IMR-90 (cell line): ENCODE data around the gene PLCH1. TPM values are rescaled to one million over a fixed set of nuclear protein-coding genes. Genes with fewer than 3 reads are reported as not detected.

Source experiments
- ATAC-seq: fragments of 200-7000 bp; cut with Tn5 transposase; 2 replicates; pipeline ENCODE4 v1.9.1; 2020; ENCODE audit warnings: low read depth, mild to moderate bottlenecking, moderate library complexity
- BruUV-seq: library from RNA; stranded (reverse); fragments of 400-500 nt; replicated peaks from 2 replicates; lab custom pipeline; 2021; lab: Mats Ljungman, UMichigan
- CTCF ChIA-PET: fragments of 300-600 bp; formaldehyde crosslinking; extraction: SDS; loops from one replicate; lab custom pipeline; 2021; ENCODE audit warnings: antibody characterized with exemption; lab: Yijun Ruan, JAX
- POLR2A ChIA-PET: fragments of 300-600 bp; sonication (Branson Sonifier 250); formaldehyde crosslinking; loops from one replicate; lab custom pipeline; 2022; ENCODE audit warnings: antibody characterized with exemption; ENCODE audit not compliant: unreplicated experiment; lab: Charles Lee
- DNase-seq: peaks from one replicate; pipeline ENCODE4 v3.0.0; 2013
- H2AFZ ChIP-seq: replicated peaks from 2 replicates; pipeline ENCODE3; 2013; ENCODE audit warnings: low read length, mild to moderate bottlenecking; ENCODE audit not compliant: poor library complexity
- H2AK5ac ChIP-seq: 2 replicates; pipeline ENCODE4 v1.6.1; 2013; ENCODE audit warnings: low read depth, low read length, inconsistent platforms
- H2AK9ac ChIP-seq: replicated peaks from 2 replicates; pipeline ENCODE3; 2013; ENCODE audit warnings: mild to moderate bottlenecking, low read depth, low read length, moderate library complexity; ENCODE audit not compliant: poor library complexity
- H2BK120ac ChIP-seq: 2 replicates; pipeline ENCODE4 v1.6.1; 2013; ENCODE audit warnings: low read depth, low read length, inconsistent platforms
- H2BK15ac ChIP-seq: 3 replicates; pipeline ENCODE4 v1.6.1; 2013; ENCODE audit warnings: low read depth, low read length, inconsistent platforms
- H2BK20ac ChIP-seq: 2 replicates; pipeline ENCODE4 v1.6.1; 2013; ENCODE audit warnings: low read depth, mild to moderate bottlenecking, inconsistent platforms, low read length, moderate library complexity
- H2BK5ac ChIP-seq: 2 replicates; pipeline ENCODE4 v1.6.1; 2013; ENCODE audit warnings: mild to moderate bottlenecking, low read depth, low read length, inconsistent platforms; ENCODE audit not compliant: poor library complexity, severe bottlenecking
- H3K14ac ChIP-seq: replicated peaks from 2 replicates; pipeline ENCODE4 v1.6.1; 2013; ENCODE audit warnings: low read depth, low read length, inconsistent platforms
- H3K18ac ChIP-seq: 2 replicates; pipeline ENCODE4 v1.6.1; 2013; ENCODE audit warnings: low read depth, low read length, control low read depth
- H3K23ac ChIP-seq: 2 replicates; pipeline ENCODE4 v1.6.1; 2013; ENCODE audit warnings: low read depth, low read length, inconsistent platforms
- H3K27ac ChIP-seq: 2 replicates; pipeline ENCODE4 v1.5.1; 2013; ENCODE audit warnings: mild to moderate bottlenecking, control low read depth, low read length; ENCODE audit not compliant: insufficient read depth
- H3K27me3 ChIP-seq: 2 replicates; pipeline ENCODE4 v1.6.1; 2013; ENCODE audit warnings: low read length; ENCODE audit not compliant: control insufficient read depth, insufficient read depth
- H3K36me3 ChIP-seq: 2 replicates; pipeline ENCODE4 v1.6.1; 2013; ENCODE audit warnings: low read length, mixed read lengths; ENCODE audit not compliant: control insufficient read depth, insufficient read depth
- H3K4ac ChIP-seq: 2 replicates; pipeline ENCODE4 v1.6.1; 2013; ENCODE audit warnings: low read depth, low read length, inconsistent platforms
- H3K4me1 ChIP-seq: 2 replicates; pipeline ENCODE4 v1.6.1; 2013; ENCODE audit warnings: low read length, mixed read lengths; ENCODE audit not compliant: control insufficient read depth, insufficient read depth
- H3K4me2 ChIP-seq: 2 replicates; pipeline ENCODE4 v1.6.1; 2013; ENCODE audit warnings: low read depth, mild to moderate bottlenecking, control low read depth, low read length, moderate library complexity
- H3K4me3 ChIP-seq: 2 replicates; pipeline ENCODE4 v1.5.1; 2013; ENCODE audit warnings: low read depth, mild to moderate bottlenecking, control low read depth, low read length, moderate library complexity; ENCODE audit not compliant: insufficient read depth
- H3K56ac ChIP-seq: 2 replicates; pipeline ENCODE4 v1.6.1; 2013; ENCODE audit warnings: low read length, inconsistent platforms; ENCODE audit not compliant: insufficient read depth; ENCODE audit errors: extremely low read depth
- H3K79me1 ChIP-seq, 2 experiments: 2 replicates each; pipeline ENCODE4 v1.6.1; 2013; ENCODE audit warnings: low read length in 2 of 2, inconsistent platforms in 1 of 2, low read depth in 1 of 2
- H3K9ac ChIP-seq: 2 replicates; pipeline ENCODE4 v1.6.1; 2013; ENCODE audit warnings: low read depth, low read length, control low read depth
- H3K9me1 ChIP-seq: 2 replicates; pipeline ENCODE4 v1.6.1; 2013; ENCODE audit warnings: low read length, inconsistent platforms; ENCODE audit not compliant: insufficient read depth
- H3K9me3 ChIP-seq: 2 replicates; pipeline ENCODE4 v1.6.1; 2013; ENCODE audit warnings: low read length; ENCODE audit not compliant: control insufficient read depth, insufficient read depth
- H4K20me1 ChIP-seq: 2 replicates; pipeline ENCODE4 v1.6.1; 2013; ENCODE audit warnings: low read length, inconsistent platforms; ENCODE audit not compliant: insufficient read depth
- H4K5ac ChIP-seq: 2 replicates; pipeline ENCODE4 v1.6.1; 2013; ENCODE audit warnings: mild to moderate bottlenecking, low read depth, low read length, control low read depth
- H4K8ac ChIP-seq, 2 experiments: 2 replicates each; pipeline ENCODE4 v1.6.1; 2013; ENCODE audit warnings: low read depth in 2 of 2, low read length in 2 of 2, control low read depth in 1 of 2, inconsistent platforms in 1 of 2
- H4K91ac ChIP-seq: 2 replicates; pipeline ENCODE4 v1.6.1; 2013; ENCODE audit warnings: low read depth, low read length, inconsistent platforms; ENCODE audit not compliant: insufficient read depth
- BHLHE40 ChIP-seq: fragments of 150-350 bp; IDR thresholded peaks from 2 replicates; pipeline ENCODE4 v1.6.1; 2016; ENCODE audit warnings: mild to moderate bottlenecking, low read depth, low read length
- ELK1 ChIP-seq: fragments of 150-350 bp; IDR thresholded peaks from 2 replicates; pipeline ENCODE4 v1.6.1; 2016; ENCODE audit warnings: low read depth, mild to moderate bottlenecking, low read length, moderate library complexity, borderline replicate concordance
- MXI1 ChIP-seq: IDR thresholded peaks from 2 replicates; pipeline ENCODE4 v1.6.1; 2012; ENCODE audit warnings: low read depth, mild to moderate bottlenecking, low read length, moderate library complexity, borderline replicate concordance
- POLR2A ChIP-seq: IDR thresholded peaks from 2 replicates; pipeline ENCODE4 v1.6.1; 2012; ENCODE audit warnings: mild to moderate bottlenecking, low read depth, low read length
- RAD21 ChIP-seq: IDR thresholded peaks from 2 replicates; pipeline ENCODE4 v1.6.1; 2012; ENCODE audit warnings: low read length, improper control_type of control experiment
- RCOR1 ChIP-seq: IDR thresholded peaks from 2 replicates; pipeline ENCODE4 v1.6.1; 2012; ENCODE audit warnings: mild to moderate bottlenecking, low read length, improper control_type of control experiment; ENCODE audit not compliant: insufficient replicate concordance
- SMC3 ChIP-seq: fragments of 150-350 bp; IDR thresholded peaks from 2 replicates; pipeline ENCODE4 v1.6.1; 2016; ENCODE audit warnings: low read depth, mild to moderate bottlenecking, antibody characterized with exemption, low read length, moderate library complexity
- WGBS, 2 experiments: methylation state at CpG; one replicate each; pipeline versions ENCODE4 v1.1.5 to v1.1.7; 2013; ENCODE audit warnings: missing lambda C conversion rate in 2 of 2; ENCODE audit not compliant: insufficient read length in 1 of 2; ENCODE audit errors: extremely low coverage in 2 of 2; 5-methylcytosine and 5-hydroxymethylcytosine counted together
- dilution Hi-C: fragments of 300-500 bp; cut with HindIII; formaldehyde crosslinking; loops from one replicate; pipeline ENCODE4 v1.14.3; 2018; ENCODE audit warnings: low sequenced_read_pairs; ENCODE audit not compliant: unreplicated experiment
- in situ Hi-C: fragments of 300-500 bp; cut with MboI; formaldehyde crosslinking; loops from 3 replicates; pipeline ENCODE4 v1.14.3; 2019; ENCODE audit warnings: low sequenced_read_pairs, inconsistent platforms, mixed read lengths
- intact Hi-C: fragments of 100-400 bp; cut with micrococcal nuclease; formaldehyde crosslinking; loops from 2 replicates; pipeline ENCODE4 v1.10.0; 2022
- polyA plus RNA-seq, 3 experiments: library from polyadenylated mRNA; depleted of rRNA; stranded (reverse); fragments of >200 nt; gene quantifications; 2 replicates each; pipeline ENCODE4 v1.2.3, GENCODE V29; 2012; ENCODE audit warnings: low replicate concordance in 1 of 3
- total RNA-seq: library from RNA; depleted of rRNA; stranded (reverse); fragments of >200 nt; gene quantifications from 2 replicates; pipeline ENCODE4 v1.2.3, GENCODE V29; 2012

Gene PLCH1
- total and polyA plus RNA-seq, 2 of the 4 experiments (the other 2 are of a cell fraction): not detected

GRCh38 chr3:155423526-155424322 lies 321.1 kb downstream of the PLCH1 start:
- Histone ChIP-seq H2AK5ac (no peak overlapping the region), H3K36me3 (no peaks in the 10 kb centered on the region), H3K18ac (no peak overlapping the region), H4K91ac (no peak overlapping the region), H3K9me3 (no peaks in the 10 kb centered on the region), H3K4me1 (no peaks in the 10 kb centered on the region), H3K14ac (no peak overlapping the region), H3K9ac (no peak overlapping the region), H3K4me2 (no peak overlapping the region), H2BK120ac (no peak overlapping the region), H3K23ac (no peak overlapping the region), H2AFZ (no peak overlapping the region), H4K8ac (no peak overlapping the region), H3K27me3 (no peaks in the 10 kb centered on the region), H3K4me3 (no peak overlapping the region), H3K79me1 (no peaks in the 10 kb centered on the region), H4K5ac (no peak overlapping the region), H2AK9ac (no peak overlapping the region), H3K27ac (no peak overlapping the region), H2BK15ac (no peak overlapping the region; the same call in 2 of the 3 replicates), H3K56ac (no peak overlapping the region), H3K4ac (no peak overlapping the region), H2BK20ac (no peak overlapping the region), H2BK5ac (no peak overlapping the region), H4K20me1 (no peaks in the 10 kb centered on the region), H3K9me1 (no peaks in the 10 kb centered on the region)
- CTCF ChIA-PET: no interaction called here
- WGBS, 2 experiments: 33% methylated on average over 1 of the region's 6 CpGs; no CpG with 5 or more reads in 1 of the 2 experiments
- POLR2A ChIA-PET: interaction anchor here (0.6 kb wide), 1 partner anchor 9 kb away, joined by 3 read pairs; no protein-coding TSS in a partner anchor
- TF ChIP-seq RAD21: no peak
- TF ChIP-seq MXI1: no peak
- no peak for TF ChIP-seq ELK1
- no peak for TF ChIP-seq BHLHE40
- TF ChIP-seq RCOR1: no peak
- no peak for TF ChIP-seq SMC3
- TF ChIP-seq POLR2A: no peak
- DNase-seq (no peak), ATAC-seq (no peak)
- dilution Hi-C loops: no loop called here
- in situ Hi-C loops: no loop called here
- intact Hi-C loops: no loop called here
- BruUV-seq: no TSS peak
